ENCODE results near the gene VAPB. TPM values are rescaled to one million over a fixed set of nuclear protein-coding genes. Genes with fewer than 3 reads are reported as not detected.

VAPB gene
- total RNA-seq, 4 donors from 2014 or later: 20.4 to 28.0 (median 23.6) TPM

DNA sequence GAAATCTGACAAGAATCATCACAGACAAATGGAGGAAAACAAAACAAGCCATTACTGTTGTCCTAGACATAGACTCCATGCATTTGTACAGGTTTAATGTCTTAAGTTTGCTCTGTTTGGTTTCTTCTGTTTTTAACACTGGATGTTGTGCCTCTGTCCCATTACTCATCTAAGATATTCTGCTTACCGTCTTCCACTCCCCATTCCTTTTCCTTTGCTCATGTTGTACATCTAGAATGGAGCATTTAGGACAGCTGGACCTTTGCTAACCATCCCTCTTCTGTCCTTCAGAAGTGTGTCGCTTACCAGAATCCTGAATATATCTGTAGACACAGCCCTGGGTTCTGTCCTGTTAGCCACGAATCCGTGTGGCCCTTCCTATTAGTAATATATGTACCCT, 44.3 kb upstream of the VAPB start:
- WGBS, 2 donors: 90% methylated on average over 4 of the region's 4 CpGs
- no peak for DNase-seq (ENCODE audit: low spot score in 2 of 2)

DNA sequence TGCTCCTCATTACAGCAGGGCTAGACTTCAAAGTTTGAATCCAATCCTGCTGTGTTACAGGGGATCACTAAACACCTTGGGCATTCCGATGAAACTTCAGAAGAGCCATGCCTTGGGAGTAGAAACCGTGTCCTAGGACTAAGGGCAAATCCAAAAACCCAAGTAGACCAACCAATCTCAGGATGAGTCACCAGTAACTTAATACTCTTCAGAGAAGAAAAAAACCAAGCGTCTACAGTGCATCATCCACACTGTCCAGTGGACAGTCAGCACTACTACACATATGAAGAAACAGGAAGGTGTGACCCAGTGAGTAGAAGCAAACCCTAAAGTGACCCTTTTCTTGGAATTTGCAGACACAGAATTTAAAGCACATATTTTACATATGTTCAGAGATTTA, 39.5 kb upstream of the VAPB start:
- 73 to 84% methylated on average over 3 of the region's 3 CpGs for WGBS, 2 donors
- DNase-seq (ENCODE audit: low spot score in 2 of 2): no peak
- Histone ChIP-seq H3K27me3 (no peaks in the 10 kb centered on the region), H3K4me1 (no peaks in the 10 kb centered on the region), H3K27ac (no peak overlapping the region), H3K9me3 (no peaks in the 10 kb centered on the region), H3K4me3 (no peak overlapping the region), H3K36me3 (peaks cover 0 to 47% (median 17%) of the 10 kb centered on the region in 3 donors)
- TF ChIP-seq, protein P1, sequence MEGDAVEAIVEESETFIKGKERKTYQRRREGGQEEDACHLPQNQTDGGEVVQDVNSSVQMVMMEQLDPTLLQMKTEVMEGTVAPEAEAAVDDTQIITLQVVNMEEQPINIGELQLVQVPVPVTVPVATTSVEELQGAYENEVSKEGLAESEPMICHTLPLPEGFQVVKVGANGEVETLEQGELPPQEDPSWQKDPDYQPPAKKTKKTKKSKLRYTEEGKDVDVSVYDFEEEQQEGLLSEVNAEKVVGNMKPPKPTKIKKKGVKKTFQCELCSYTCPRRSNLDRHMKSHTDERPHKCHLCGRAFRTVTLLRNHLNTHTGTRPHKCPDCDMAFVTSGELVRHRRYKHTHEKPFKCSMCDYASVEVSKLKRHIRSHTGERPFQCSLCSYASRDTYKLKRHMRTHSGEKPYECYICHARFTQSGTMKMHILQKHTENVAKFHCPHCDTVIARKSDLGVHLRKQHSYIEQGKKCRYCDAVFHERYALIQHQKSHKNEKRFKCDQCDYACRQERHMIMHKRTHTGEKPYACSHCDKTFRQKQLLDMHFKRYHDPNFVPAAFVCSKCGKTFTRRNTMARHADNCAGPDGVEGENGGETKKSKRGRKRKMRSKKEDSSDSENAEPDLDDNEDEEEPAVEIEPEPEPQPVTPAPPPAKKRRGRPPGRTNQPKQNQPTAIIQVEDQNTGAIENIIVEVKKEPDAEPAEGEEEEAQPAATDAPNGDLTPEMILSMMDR (IDR thresholded peaks at IDR 0.05): no peak
- TF ChIP-seq EP300 (IDR thresholded peaks at IDR 0.05): no peak
- no peak for TF ChIP-seq POLR2A (IDR thresholded peaks at IDR 0.05)

More for the DNA sequence above, 44.3 kb upstream of the VAPB start:
- no peaks in the 10 kb centered on the region for H3K27me3 ChIP-seq
- H3K4me1 ChIP-seq: no peaks in the 10 kb centered on the region
- peaks cover 0 to 44% (median 17%) of the 10 kb centered on the region in 3 donors for H3K36me3 ChIP-seq
- H3K4me3 ChIP-seq: no peak overlapping the region
- no peaks in the 10 kb centered on the region for H3K9me3 ChIP-seq
- TF ChIP-seq EP300 (IDR thresholded peaks at IDR 0.05): no peak
- TF ChIP-seq POLR2A (IDR thresholded peaks at IDR 0.05): no peak
- TF ChIP-seq, protein P1 (IDR thresholded peaks at IDR 0.05): no peak
- H3K27ac ChIP-seq: no peak overlapping the region

DNA sequence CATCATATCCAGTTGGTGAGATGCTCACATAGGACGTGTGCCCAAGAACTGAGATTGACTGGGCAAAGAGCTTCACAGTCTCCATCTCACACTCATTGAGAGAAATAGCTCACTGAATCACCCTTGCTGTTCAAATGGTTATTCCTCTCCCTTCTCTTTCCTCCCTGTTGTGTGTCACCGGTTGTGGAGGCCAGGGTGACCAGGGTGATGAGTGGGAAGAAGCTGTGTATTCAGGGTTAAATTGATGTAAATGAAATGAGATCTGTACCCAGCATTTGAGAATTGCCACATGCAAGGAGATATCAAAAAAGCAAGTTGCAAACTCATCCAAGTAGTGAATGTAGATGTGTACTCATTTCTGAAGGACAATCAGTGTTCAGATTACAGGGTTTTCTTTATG, 36.6 kb upstream of the VAPB start:
- Histone ChIP-seq H3K27me3 (no peaks in the 10 kb centered on the region), H3K27ac (no peak overlapping the region), H3K36me3 (peaks cover 0 to 44% (median 0%) of the 10 kb centered on the region in 3 donors), H3K4me3 (no peak overlapping the region), H3K4me1 (no peaks in the 10 kb centered on the region), H3K9me3 (no peaks in the 10 kb centered on the region)
- WGBS, 2 donors: 73 to 74% methylated on average over 2 of the region's 2 CpGs
- TF ChIP-seq POLR2A (IDR thresholded peaks at IDR 0.05): no peak
- TF ChIP-seq EP300 (IDR thresholded peaks at IDR 0.05): no peak
- TF ChIP-seq, protein P1 (IDR thresholded peaks at IDR 0.05): no peak
- DNase-seq (ENCODE audit: low spot score in 2 of 2): no peak

DNA sequence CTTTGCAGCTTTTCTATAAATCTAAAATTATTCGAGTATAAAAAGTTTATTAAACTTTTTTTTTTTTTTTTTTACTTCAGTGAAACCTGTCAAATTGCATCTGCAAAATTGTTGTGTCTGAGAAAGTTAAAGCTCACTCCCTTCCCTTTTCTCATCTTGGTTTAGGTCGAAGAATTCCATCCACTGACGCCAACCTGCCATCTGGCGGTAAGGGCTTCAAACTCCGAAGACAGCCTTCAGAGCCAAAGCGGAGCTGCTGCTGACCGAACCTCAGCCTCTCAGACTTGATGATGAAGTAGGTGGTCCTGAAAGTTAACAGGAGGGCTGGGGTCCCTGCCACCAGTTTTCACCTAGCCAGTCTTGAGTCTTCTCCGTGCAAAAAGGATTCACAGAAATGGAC, 29.6 kb upstream of the VAPB start:
- TF ChIP-seq POLR2A (IDR thresholded peaks at IDR 0.05) (no peak), EP300 (IDR thresholded peaks at IDR 0.05) (no peak)
- TF ChIP-seq, protein P1 (IDR thresholded peaks at IDR 0.05): no peak
- H3K27ac ChIP-seq: no peak overlapping the region
- no peaks in the 10 kb centered on the region for H3K9me3 ChIP-seq
- WGBS, 2 donors: 68 to 83% methylated on average over 8 of the region's 8 CpGs
- H3K4me1 ChIP-seq: peaks cover 0 to 10% (median 0%) of the 10 kb centered on the region in 4 donors
- peaks cover 0 to 67% (median 0%) of the 10 kb centered on the region in 3 donors for H3K36me3 ChIP-seq
- no peaks in the 10 kb centered on the region for H3K27me3 ChIP-seq
- DNase-seq (ENCODE audit: low spot score in 2 of 2): no peak
- H3K4me3 ChIP-seq: no peak overlapping the region

DNA sequence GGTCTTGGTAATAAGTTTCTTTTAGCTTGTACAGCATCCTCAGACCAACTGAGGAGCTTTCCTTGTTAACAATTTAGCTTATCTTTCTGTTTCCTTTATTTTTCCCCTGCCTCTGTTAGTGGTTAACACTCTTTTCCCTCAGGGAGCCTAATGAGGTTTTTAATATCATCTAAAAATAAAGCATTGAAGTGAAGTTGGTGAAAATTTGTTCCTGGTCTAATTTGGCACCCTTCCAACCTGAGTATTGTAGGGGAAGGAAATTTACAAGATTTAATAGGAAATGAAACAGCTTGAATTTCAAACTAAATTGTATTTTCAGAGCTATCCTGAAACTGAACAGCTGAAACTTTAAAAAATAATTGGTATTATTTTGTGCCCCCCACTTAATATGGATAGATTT, 28.1 kb upstream of the VAPB start:
- TF ChIP-seq EP300 (IDR thresholded peaks at IDR 0.05) (no peak), POLR2A (IDR thresholded peaks at IDR 0.05) (no peak)
- TF ChIP-seq, protein P1 (IDR thresholded peaks at IDR 0.05): no peak
- no peak overlapping the region for H3K27ac ChIP-seq
- peaks cover 0 to 10% (median 0%) of the 10 kb centered on the region in 4 donors for H3K4me1 ChIP-seq
- peaks cover 0 to 64% (median 0%) of the 10 kb centered on the region in 3 donors for H3K36me3 ChIP-seq
- H3K4me3 ChIP-seq: no peak overlapping the region
- H3K9me3 ChIP-seq: no peaks in the 10 kb centered on the region
- no peaks in the 10 kb centered on the region for H3K27me3 ChIP-seq
- no peak for DNase-seq (ENCODE audit: low spot score in 2 of 2)
